NCI-H146 treated with DMSO at 0.1 percent for 48 hours (cell line): ENCODE results near the gene MEX3B.

Source experiments
- DNase-seq: peaks from one replicate; lab custom pipeline; 2025; ENCODE audit not compliant: unreplicated experiment; lab: John Stamatoyannopoulos, UW

MEX3B gene

GRCh38 chr15:82045892-82046665, at the start of gene MEX3B:
Gene MEX3B, minus strand, starts transcription at chr15:82046018. Its CDS starts 313 bp downstream, at chr15:82045705.
- peak; percentile 88 for DNase-seq

DNA sequence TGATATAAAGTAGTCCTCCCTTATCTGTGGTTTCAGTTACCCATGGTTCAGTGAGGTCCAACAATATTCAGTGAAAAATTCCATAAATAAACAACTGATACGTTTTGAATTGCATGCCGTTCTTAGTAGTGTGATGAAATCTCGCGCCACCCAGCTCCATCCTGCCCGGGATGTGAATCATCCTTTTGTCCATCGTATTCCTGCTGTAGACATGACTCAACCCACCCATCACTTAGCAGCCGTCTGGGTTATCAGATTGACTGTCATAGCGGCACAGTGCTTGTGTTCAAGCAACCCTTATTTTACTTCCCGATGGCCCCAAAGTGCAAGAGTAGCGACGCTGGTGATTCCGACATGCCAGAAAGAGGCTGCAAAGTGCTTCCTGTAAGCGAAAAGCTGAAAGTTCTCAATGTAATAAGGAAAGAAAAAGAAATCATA, 48.0 kb upstream of the MEX3B start:
- DNase-seq: no peak

GRCh38 chr15:82093325-82093724, 47.5 kb upstream of the MEX3B start:
- no peak for DNase-seq

GRCh38 chr15:82091636-82092140, 45.9 kb upstream of the MEX3B start:
- DNase-seq: no peak

DNA sequence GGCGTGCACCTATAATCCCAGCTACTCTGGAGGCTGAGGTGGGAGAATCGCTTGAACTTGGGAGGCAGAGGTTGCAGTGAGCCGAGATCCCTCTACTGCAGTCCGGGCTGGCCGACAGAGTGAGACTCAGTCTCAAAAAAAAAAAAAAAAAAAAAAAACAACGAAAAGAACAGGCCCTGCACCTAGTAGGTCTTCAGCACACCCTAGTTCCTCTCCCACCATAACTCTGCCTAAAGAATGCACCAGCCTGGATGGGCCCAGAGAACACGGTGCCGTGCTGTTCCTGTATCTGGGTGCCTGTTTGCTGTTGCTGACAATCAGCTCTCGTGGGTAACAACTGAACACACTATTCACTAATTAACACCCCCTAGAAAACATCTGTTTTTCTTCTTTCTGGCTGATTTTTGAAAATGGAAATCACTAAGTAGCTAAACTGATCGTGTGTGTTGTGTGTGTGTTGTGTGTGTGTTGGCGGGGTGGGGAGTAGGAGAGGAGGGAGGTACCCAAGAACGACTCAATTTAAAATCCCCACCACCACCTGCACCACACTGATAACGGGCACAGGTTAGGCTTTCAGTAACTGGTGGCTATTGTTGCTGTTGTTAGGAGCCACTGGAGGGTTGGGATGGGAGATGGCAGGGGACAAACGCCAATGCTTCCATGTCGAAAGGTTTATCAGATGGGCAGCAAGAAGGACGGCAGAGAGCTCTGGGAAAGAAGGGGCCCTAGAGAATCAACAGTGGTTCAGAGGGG, 40.6 kb upstream of the MEX3B start:
- no peak for DNase-seq

DNA sequence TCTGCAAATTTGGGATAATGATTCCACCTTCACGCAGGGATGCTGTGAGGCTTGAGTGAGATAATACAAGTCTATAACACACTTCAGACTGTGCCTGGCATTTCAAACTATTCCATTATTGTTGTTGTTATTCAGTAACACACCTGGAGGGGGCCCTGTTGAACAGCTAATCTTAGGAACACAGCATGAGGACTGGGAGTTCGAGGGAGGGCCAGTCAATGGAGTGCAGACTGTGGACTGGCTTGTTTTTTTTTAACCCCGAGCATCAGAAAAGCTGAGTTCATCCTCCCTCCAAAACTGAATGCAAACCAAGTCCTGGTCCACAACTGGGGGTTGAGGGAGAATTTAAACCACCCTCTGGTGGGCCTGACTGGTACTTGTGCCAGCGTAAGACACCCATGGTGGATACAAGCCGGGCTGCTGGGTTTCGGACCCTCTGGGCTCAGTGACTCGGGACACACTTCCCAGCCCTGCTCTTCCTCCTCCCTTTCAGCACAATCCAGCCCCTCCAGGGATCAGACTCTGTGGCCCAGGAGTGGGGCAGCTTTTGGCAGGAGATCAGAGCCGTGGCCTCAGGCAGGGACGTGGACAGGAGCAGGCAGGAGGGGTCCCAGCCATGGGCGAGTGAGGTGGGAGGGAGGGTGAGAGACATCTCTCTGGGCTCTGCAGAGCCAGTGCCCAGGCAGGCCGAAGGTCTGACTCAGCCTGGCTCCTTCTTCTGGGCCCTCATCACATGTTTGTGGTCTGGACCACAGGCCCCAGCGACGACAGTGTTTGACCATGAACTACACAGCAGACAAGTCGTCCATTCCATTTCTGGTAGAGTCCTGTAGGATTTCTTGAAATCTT, 36.3 kb upstream of the MEX3B start:
- DNase-seq: no peak

DNA sequence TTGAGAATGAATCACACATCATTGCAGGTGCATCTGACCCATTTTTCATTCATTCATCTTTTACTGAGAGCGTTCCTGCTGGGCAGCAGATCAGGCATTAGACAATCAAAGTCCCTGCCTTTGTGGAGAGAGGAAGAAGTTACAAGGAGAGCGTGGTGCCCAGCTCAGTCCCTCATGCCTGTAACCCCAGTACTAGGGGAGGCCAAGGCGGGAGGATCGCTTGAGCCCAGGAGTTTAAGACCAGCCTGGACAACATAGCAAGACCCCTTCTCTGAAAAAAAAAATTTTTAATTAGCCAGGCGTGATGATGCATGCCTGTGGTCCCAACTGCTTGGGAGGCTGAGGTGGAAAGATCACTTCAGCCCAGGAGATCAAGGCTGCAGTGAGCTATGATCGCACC, 35.0 kb upstream of the MEX3B start:
- DNase-seq: no peak

DNA sequence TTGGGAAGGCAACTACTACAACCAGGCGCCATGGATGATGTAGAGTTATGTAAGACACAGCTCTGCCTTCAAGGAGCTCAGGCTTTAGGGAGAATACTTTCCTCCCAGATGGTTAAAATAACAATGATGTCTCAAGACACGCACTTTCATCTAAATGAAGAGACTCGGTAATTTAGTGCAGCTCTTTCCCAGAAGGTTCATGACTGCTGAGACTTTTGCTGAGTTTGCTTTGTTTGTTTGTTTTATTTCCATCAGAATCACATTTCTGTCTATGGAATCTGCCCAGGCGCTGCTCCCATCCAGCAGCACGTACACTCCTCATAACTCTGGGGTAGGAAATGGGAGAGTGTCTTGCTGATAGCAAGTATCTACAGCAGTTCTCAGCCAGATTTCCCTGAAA, 33.9 kb upstream of the MEX3B start:
- DNase-seq: no peak

DNA sequence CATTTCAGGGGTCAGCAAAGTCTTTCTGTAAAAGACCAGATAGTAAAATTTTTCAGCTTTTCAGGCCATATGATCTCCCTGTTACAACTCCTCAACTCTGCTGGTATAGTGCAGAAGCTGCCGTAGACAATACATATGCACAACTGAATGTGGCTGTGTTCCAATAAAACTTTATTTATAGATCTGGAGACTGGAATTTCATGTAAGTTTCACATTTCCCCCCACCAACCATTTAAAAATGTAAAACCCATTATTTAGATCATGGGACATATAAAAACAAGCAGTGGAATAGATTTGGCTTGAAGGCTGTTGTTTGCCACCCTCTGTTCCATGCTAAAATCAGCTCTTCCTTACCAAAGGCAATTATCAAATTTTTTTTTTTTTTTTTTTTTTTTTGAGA, 28.8 kb upstream of the MEX3B start:
- DNase-seq: no peak

DNA sequence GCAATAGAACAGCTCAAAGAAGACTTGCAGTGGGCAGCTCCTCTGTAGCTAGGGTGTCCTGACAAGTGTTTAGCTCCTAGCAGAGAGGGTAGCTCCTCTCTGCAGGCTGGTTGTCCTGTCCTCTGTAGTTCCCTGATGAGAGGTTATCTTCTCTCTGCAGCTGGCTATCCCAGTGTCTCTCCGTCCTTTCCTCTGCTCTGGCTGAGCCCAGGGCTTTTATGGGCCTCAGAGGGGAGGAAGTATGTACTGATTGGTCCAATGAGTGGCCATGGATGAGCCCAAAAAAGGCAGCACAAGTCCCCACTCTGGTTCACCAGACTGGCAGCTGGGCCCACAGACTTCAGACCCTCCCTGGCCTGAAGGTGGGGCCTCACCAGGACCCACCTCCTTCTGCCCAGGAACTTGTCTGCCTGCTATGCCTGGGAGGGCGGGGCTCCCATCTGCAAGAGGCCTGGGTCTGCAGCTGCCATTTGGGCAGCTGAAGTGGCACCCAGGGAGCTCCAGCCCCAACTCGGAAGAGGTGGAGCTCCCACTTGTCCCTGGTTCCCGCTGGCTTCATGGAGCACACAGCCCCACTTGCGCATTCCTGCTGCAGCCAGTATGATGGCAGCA, 27.2 kb upstream of the MEX3B start:
- no peak for DNase-seq

DNA sequence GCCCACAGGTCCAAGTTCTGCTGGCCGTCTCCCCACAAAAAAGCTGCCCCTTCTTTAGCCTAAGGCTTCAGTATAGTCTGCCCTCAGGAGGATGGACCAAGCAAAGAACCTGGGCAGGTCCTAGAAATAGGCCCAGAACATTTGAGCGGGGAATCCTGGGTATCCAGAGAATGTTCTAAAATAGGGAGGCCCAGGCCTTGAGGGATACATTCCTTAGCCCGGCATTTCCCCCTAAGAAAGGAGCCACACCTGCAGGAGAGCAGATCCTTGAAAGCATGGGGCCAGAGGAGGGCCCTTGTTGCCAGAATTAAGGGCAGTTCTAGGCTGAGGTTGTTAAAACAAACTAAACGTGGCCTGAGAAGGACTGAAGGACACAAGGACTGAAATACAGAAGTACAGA, 20.6 kb upstream of the MEX3B start:
- DNase-seq: no peak

GRCh38 chr15:82064824-82065223, 19.0 kb upstream of the MEX3B start:
- no peak for DNase-seq

DNA sequence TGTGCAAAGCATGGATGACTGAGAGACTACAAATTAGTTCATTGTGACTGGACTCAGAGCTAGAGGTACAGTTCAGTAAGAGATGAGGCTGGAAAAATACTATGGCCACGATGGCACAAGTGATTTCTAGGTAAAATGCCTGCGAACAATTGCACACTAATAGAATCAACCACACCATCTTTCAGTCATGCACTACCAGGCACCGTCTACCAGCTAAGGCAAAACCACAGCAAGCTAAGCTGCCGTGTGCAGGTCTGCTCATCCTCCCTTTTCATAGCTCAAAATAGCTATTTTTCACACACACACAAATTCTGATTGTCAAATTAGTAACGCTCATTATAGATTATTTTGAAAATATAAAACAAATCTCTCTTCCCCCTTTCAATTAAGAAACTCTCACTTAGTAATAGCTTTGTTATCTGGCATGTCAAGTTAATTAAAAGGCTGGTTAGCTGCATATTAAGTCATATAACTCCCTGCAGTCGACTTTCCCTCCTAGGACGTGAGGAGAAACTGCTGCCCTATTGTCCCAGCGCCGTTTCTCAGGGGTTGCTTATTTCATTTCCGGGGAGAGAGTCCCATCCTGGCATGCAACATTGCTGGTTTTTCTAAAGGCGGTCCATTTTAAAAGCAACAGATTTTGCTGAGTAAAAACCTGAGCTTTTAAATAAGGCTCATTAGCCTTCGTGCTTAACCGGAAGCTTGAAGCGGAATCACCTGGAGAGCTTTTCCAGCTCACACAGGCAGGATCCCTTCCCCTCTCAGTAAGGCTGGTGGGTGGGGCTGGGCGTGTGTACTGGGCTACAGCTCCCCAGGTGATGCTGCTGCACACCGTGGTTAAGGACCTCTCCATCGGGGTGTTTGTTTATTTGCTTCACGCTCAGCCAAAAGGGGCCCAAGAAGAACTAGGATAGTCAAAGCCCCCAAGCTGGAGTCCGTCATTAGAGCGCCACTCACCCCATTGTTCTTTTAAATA, 16.9 kb upstream of the MEX3B start:
- DNase-seq: peak; percentile 10

GRCh38 chr15:82060817-82061216, 15.0 kb upstream of the MEX3B start:
- no peak for DNase-seq

GRCh38 chr15:82058517-82059204, 12.8 kb upstream of the MEX3B start:
- no peak for DNase-seq

DNA sequence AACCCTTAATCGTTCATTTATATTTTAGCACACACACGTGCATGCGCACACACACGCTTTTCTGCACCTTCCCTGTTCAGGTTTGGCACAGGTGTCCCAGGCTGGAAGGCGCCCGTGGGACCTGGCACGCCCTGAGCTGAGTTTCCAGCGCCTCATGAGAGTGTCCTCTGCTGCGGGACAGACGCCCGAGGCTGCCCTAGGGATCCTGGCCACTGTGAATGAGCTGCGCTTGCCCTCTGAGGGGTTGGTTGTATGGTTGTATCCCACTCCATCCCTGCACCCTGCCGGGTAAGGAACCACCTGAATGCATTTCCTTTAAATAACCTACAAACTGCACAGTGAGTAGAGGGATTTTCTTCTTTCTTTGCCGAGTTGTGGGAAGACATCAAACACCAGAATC, 12.2 kb upstream of the MEX3B start:
- DNase-seq: no peak

DNA sequence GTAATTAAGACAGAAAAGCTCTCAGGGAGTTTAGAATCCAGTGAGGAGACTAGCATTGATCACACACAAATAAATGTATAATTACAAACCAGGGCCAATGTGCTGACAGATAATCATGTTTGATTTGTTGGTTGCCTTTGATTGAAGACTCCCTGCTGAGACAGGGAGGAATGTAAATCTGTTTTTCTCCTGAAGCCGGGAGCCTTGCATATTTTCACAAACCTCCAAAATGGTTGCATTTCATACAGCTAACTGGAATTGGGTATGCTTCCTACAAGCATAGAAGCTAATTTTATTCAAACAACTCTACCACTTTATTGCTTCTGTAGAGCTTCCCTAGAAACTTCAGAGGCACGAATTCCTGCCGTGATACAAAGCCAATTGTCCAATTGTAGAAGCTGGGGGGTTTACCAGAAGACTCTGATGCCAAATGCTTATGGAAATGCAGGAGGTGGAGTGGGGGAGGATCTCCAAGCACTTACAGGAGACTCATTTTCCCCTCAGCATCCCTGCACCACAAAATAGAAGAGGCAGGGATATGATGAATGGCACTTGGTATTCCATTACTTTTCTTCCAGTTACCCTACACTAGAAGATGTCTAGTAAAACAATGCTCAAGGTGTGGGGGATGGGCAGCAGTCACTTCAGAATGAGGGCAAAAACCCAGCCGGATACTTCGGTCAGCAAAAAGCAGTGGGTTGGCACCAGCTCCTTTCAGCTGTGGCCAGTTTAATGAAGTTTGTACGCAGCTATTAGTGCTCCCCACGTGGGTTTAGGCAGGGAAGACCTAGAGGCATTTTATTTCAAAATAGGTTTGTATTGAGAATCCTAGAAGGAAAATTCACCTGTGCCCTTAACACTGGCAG, 11.4 kb upstream of the MEX3B start:
- DNase-seq: no peak

DNA sequence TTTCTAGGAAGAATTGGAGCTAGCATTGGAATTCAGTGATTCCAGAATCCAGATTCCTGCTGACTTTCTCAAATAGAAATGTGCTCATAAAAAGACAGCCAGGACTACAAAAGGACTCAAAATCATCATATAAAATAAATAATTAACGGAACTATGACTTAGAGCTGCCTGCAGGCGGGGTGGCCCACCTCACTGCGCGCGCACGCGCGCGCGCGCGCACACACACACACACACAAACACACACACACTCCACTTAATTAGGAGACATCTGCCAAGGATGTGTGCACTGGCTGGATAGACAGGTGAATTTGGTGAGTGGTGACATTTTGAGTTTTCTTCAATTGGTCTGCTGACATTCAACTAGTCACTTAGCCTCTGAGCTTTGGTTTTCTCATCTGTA, 6.9 kb upstream of the MEX3B start:
- DNase-seq: no peak
